HL-60/S4 (cell line): ENCODE measurements around the gene A3GALT2.

Experiments used
- in situ Hi-C: fragments of 300-500 bp; cut with MboI; formaldehyde crosslinking; loops from 2 replicates; pipeline ENCODE4 v1.14.3; 2022; ENCODE audit warnings: low sequenced_read_pairs

Gene A3GALT2

DNA sequence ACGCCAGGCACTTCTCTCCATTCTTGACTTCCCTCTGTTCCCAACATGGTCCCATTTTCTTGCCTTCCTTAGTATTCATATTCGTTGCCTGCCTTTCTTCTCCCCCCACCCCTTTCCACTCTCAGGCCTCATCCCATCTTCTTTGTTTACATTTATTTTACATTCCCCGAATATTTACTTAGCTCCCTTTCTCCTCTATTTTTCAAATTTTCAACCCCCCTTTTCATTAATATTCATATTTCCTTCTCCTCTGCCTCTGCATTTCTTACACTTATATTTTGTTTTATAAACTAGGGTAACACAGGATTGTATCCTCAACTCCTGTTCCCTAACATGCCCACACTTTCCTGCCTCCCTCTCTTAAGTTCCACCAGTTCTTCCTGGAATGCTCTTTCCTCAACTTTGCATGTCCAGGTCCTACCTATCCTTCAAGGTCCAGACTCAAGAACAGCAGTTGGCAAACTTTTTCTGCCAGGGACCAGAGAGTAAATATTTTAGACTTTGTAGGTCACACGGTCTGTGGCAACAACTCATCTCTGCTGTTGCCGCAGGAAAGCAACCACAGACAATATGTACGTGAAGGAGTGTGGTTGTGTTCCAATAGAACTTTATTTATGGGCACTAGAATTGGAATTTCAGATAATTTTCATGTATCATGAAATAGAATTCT is 29.8 kb upstream of the A3GALT2 start:
- in situ Hi-C loops, result no loop called here

DNA sequence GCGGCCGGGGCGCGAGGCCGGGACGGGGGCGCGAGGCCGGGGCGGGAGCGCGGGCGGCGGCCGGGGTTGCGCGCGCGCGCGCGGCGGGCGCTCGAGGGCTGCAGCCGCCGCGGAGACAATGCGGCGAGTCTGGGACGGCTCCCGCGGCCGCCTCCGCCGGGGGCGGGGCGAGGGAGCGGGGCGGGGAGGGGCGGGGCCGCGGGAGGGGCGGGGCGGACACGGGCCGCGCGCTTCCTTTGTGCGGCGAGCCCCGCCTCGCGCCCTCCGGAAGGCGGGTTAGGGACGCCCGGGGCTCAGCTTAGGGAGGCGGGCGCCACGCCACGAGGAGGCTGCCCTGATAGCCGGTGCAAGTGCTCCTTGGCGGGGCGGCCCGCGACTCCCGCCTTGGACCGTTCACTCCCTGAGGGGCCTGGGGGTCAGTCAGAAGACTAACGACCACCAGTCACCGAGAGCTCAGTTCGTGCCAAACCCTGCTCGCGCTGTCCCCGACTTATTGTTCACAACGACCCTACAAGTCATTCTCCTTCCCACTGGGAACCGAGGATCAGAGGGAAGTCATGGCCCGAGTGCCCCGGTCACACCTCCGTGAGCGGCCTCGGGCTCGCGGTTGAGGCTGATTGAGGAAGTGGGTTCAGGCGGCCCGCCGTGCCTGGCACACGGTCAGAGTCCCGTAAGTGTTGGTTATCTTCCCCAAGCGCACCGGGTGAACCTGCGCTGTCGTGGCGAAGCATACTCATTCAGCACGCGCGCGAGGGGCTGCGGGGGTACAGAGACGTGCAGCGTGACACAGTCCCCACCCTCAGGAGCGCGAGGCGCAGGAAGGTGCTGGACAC is 29.1 kb upstream of the A3GALT2 start:
- in situ Hi-C loops, result no loop called here

DNA sequence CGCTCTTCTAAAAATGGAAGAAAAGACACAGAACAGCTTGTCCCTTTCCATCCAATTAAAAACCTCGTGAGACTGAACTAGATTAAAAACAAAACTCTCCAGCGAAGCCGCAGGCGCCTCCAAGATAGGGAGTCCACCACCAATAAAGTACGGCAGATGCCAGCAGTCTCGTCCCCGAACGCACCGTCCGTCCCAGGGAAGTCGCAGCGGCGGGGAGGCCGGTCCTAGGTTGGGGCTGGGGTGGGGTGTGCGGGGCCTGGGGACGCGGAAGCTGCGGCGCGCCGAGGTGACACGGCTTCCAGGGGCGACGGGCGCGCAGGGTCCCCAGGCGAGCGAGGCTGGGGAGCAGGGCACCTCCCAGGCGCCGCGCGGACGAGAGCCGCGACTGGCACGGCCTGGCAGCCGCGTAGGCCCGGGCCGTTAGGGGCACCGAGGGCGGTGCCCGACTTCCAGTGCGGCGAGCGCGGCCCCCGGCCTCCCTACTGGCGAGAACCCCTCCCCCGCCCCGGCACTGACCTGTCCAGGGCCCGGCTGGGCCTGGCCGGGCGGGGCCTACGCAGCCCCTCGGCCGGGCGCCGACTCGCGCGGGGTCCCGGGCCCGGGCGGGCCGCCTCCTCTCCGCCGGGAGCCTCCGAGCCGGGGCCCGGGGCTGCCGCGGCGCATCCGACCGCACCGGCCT is 28.3 kb upstream of the A3GALT2 start:
- in situ Hi-C loops, result no loop called here

DNA sequence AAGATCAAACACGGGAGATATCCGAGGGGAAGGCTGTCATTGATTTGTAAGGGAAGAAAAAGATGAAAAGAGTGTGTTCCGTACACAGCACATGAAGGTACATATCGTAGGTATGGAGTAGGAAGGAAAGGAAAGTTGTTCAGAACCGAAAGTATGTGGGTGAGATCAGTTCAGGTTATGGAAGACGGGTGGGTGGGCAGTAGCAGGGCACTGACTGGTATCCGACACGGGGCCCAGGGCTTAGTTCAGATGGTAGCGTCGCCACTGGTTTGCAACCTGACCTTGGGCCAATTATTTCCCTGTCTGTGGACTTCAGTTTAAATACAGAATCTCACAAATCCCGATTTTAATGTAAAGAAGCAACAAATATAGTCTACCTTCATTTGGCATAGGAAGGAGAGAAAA is 27.8 kb upstream of the A3GALT2 start:
- in situ Hi-C loops, result no loop called here

DNA sequence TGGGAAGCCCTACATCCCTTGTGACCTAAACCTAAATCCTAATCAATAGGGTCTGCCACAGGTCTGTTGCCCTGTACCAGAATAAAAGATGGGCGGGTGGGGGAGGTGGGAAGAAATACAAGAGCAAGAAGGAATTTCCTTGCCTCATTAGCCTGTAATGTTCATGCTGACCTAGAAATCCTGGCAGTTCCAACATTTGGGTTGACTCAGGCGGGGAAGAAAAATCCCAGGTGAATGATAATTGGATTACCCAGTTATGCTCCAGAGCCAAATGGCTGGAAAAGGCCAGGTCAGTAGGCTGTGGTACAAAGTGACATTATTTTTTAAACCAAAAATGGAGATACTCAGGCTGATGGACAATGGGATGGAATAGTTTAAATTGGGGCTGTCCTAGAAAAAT is 27.3 kb upstream of the A3GALT2 start:
- in situ Hi-C loops, result no loop called here

DNA sequence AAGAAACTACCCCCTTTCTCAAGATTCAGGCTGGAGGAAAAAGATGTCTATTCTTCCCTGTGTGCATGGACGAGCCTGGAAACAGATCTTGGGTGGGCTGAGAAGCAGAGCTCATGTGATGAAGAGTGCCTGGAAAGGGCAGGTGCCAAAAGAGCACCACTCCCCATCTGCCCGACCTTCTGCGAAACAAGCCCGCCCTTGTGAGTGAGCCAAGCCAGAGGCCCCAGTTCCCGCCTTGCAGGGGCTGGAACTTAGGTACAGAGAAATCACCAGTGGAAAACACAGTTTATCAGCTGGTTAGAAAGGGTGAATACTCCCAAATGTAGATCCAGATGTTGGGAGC is 26.7 kb upstream of the A3GALT2 start:
- in situ Hi-C loops, result no loop called here

DNA sequence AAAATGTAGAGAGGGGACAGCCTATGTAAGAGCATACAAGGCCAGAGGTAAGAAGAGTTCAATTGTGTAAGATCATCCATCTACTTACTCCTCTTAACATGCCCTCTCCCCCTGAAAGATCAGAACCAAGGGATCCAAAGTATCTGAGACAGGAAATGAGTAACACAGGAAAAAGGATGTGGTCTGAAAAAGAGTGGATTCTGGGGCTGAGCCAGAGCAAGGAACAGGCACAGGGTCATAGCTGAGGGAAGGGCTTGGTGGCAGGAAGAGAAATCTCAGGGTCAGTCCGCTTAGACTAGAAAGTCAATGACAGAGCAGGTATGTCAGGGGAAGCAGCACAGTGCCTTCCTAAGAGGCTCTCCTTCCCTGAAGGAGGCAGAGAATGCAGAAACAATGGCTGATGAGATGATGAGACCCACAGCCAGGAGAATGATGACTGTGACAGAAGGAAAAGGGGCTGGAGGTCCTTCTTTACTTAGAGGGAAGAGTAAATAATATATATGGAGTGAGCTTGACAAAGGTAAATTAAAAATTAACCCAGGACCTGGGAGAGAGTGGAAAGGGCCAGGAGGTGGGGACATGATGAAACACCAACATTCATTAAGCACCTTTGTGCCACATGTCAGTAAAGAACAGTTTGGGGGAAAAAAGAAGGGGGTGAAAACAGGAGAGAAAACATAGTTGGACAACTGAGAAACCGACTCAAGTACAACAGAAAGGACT is 26.2 kb upstream of the A3GALT2 start:
- in situ Hi-C loops, result no loop called here

DNA sequence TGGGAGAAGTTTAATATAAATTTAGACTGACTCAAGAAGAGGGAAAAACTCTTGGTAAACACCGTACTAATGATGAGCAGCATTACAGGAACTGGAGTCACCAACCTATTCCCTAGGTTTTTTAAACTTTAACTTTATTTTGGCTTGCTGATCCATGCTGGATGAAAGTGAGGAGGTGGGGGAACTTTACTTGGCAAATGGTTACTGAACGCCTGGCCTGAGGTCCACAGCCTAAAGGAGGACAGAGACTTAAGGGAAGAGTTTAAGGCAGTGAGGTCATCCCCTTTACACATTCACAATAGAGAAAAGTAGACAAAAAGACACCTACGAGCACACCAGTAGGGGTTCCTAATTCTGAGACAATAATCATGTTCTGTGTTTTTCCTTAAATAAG is 25.6 kb upstream of the A3GALT2 start:
- in situ Hi-C loops, result no loop called here

DNA sequence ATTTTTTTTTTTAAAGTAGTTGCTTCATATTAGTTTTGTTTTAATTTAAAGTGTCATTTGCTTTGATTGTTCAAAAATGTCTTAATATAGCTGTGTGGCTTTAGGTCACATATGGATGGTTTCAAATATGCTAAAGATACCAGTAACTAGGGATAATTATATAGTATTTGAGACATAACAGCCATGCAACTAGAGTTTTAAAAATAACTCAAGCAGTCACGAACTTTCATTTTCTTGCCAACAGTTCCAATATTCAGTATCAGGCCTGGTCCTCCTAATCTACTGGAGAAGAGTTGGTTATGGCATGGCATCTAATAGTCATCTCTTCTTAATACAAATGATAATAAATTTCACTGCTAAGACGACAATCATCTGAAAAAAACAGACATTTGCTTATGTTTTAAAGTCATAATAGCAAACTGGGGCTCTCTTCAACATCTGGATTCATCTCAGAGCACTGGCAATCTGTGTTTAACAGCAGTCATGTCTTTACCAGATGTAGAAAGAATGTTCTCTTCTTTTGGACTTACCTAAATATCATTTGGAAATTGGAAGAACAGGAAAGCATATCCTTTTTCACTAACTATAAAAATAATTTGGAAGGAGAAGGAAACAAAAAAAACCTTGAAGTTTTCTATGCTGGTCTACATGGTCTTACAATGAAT is 24.1 kb upstream of the A3GALT2 start:
- in situ Hi-C loops, result no loop called here

DNA sequence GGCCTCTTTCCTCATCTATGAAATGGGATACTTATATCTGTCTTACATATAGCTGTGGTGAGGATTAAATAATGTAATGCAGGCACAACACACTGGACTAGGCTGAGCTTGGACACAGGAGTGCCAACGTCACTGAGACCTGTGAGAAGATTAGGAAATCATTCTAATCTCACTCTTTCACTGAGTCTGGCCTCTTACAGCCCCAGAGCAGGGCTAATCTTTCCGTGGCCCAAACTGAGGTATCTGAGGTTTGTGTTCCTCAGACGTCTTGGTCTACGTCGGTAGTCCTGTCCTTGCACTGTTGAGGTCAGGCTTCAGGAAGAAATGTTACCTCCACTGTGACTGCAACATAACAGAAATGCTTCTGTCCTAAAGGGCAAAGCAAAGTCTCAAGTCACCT is 22.6 kb upstream of the A3GALT2 start:
- in situ Hi-C loops, result no loop called here

DNA sequence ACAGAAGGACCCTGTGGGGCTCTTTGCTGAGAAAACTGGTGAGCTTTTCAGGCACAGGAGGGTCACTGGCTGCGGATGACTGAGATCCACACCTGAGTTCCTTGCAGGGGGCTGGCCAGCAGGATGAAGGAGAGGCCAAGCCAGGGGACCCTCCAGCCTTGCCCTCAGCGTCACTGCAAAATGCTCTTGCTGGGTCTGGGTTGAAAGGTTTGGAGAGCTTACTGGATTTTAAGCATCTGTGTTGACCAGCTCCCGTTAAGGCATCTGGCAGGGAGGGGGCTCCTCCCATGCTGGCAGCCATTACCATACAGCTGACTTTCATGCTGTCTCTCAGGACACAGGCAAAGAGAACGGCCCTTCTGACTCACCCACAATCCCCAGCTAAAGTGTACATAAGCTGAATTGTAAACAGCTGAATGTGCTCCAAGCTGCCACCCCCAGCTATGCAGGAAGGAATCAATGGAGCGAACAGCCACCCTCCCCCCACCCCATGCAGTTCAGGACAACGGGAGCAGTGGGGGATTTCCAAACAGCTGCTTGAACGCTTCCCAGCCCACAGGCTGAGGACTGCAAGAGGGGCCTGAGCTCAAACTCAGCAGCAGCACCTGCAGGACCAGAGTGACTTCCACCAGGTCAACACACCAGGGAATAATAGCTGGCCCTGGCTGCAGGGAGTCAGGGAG is 21.3 kb upstream of the A3GALT2 start:
- in situ Hi-C loops, result no loop called here

DNA sequence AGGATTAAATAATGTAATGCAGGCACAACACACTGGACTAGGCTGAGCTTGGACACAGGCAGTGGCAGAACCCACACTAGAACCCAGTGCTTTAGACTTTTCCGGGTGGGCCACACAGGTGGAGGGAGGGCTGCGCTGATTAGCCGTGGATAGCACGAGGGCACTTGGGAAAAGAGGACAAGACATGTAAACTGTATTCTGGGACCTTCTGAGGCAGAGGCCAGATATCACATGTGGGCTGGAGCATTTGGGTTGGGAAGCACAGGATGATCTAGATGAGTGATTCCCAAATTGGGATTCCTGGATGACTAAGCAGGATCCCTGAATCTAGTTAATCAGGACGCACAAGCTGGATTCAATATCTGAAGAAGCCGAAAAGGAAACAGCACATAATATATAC is 20.3 kb upstream of the A3GALT2 start:
- in situ Hi-C loops, result no loop called here

DNA sequence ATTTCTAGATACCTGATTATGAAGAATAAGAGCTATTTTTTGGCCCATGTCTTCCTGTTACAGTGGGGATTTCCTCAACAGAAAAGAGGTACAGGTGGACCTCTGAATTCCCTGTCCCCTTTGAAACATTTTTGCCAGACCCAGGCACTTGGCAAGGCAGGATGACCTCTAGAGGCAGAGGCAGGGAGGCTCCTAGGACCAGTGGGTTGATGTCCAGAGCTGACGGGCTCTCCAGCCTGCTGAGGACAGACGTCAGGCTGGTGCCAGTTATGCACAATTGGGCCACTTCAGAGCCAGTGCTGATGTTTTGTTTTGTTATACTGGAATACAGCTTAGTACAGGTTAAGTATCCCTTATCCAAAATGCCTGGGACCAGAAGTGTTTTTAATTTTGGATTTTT is 18.5 kb upstream of the A3GALT2 start:
- in situ Hi-C loops, result no loop called here

DNA sequence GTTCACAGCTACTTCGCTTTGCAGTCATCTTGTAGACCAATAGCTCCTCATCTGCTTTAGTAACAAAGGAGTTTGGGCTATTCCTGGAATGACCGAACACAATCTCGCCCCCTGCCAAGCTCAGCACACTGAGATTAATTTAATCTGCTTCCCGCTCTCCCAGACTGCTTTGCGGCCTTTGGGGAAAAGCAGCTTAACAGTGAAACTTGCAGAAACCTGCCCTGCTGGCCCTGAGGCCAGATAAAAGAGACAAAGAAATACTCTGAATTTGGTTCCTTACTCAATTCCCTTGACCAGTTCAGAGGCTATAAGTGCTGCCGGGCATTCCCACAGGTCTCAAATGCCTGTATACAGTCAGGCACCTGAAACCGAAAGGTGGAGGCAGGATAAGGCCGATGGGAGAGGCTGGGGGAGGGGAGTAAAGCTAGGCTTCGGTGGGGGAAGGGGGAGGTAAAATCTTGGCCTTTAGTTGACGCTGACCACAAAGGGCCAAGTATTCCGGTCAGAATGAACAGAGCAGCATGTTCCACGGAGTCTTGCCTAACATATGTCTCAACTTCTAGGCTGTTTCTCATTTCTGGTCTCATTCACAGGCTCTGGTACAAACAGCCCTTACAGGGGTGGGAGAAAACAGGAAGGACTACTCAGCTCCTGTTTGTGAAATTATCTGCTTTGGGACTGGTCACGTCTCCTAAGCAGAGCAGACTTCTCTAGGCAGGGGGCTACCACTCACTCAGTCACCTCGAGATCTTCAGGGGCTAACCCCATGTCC is 17.7 kb upstream of the A3GALT2 start:
- in situ Hi-C loops, result no loop called here

DNA sequence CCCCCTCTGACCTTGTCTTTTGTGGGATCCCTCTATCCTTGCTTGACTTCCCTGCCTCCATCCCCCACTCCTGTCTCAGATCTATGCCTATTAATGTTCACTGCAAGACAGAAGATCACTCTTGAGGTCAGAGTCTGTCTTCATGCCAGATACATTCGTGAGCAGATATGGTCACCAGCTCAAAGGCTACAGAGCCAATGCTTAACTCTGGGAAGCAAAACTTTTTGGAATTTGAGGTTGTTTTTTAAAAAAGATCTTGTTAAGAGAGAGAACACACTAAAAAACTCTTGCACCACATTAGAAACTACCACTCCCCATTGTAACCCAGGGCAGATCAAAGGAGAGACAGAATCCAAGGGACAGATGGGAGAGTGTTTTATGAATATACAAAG is 17.1 kb upstream of the A3GALT2 start:
- in situ Hi-C loops, result no loop called here

DNA sequence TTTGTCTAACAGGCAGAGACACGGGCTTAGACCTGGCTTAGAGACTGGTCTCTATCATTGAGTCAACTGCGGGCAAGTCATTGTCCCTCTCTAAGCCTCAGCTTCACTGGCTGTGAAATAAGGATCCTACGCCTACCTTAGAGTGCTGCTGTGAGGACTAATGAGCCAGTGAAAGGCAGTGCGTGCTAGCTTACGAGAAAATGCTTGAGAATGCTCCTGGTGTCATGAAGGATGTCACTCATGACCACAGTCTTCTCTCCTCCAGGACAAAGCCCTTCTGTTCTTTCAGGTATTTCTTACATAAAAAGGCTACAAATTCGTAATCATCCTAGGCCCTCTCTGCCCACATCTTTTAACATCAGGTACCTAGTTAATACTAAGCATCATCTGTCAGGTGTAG is 16.5 kb upstream of the A3GALT2 start:
- in situ Hi-C loops, result no loop called here

DNA sequence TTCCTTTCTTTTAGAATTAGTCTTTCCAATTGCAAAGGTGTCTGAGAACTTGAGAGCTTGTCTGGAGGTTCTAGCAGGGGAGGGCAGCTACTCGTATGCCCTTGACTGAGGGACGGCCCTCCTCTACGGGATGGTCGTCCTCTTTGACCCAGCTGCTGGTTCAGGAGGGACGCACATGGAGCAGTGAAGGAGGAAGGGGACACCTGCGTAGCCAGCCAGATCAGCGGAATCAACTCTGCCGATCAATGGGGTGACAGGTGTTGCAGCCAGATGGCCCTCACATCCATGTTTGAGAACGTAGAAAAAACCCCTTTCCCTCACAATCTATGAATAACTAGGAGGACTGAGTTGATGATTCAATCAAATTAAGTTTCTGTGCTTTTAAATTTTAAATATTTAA is 15.7 kb upstream of the A3GALT2 start:
- in situ Hi-C loops, result no loop called here

DNA sequence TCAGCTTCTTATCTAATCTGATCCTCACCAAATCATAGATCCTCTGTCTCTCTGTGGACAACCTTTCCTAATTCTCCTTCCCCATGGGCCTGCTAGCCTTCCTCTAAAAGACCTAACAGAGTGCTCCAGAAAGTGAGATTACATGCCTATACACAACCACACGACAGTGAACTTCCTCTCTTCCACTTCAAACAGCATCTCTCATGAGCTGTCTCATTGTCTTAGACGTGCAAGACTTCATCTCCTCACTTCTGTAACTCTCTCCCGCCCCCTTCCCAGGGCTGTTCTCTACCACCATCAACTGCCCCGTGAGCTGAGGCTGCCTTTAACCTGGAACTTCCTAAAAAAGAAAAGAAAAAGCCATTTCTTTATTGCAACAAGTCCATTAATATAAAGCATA is 14.1 kb upstream of the A3GALT2 start:
- in situ Hi-C loops, result no loop called here

DNA sequence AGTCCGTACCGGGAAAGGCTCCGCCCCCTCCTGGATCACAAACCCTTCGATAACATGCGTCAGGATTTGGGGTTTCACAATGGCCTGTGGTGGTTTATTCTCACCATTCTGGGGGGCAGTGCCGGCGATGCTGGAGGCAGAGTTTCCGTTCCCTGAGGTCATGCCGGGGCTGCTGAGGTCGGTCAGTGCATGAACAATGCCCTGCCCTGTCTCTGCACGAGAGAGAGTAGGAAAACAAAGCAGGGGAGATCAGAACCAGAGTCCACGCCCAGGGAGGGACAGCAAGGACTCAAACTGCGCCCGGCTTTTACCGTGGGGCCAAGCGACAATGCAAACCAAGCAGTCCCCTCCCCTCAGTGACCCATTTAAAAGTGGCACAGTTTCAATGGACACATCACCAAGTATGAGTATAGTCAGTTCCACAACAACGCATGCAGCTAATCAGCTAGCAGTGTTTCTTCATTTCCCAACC is 13.2 kb upstream of the A3GALT2 start:
- in situ Hi-C loops, result no loop called here

DNA sequence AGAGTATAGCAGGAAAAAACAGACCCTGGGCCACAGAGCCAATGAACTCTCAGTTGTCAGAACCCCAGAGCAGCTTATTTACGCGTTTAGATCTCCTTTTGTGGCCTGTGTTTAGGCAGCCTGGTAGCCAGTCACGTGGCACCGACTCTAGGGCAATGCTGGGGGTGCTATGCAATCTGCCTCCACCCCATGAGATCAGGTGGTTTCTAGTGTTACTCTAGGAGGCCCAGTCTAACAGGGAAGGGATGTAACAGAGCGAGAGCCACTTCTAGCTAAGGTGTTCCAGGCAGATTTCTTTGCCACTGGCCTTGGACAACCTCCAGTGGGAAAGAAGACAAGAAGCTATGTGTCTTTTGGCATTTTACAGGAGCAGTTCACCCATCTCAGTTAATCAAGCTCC is 12.0 kb upstream of the A3GALT2 start:
- in situ Hi-C loops, result no loop called here
